ENCODE results near the gene NOL3. TPM values are rescaled to one million over a fixed set of nuclear protein-coding genes. Genes with fewer than 3 reads are reported as not detected.

Gene NOL3
- total and polyA plus RNA-seq, 8 donors: 11.4 to 492 (median 35.3) TPM

GRCh38 chr16:67188323-67188722 lies 18.0 kb downstream of the NOL3 start:
- Histone ChIP-seq H3K36me3 (peaks cover 0 to 3% (median 1%) of the 10 kb centered on the region in 4 donors), H3K9me3 (no peaks in the 10 kb centered on the region), H3K4me3 (no peak overlapping the region), H3K4me1 (peaks cover 36 to 46% (median 37%) of the 10 kb centered on the region in 4 donors), H3K27me3 (peaks cover 0 to 4% (median 0%) of the 10 kb centered on the region in 3 donors), H3K27ac (no peak overlapping the region)
- intact Hi-C loops (cut with DNase I; ENCODE audit: low total_unique reads): no loop called here
- 72 to 90% (median 82%) methylated on average over 3 to 4 of the region's 4 CpGs for WGBS, 5 donors
- TF ChIP-seq CTCF (IDR thresholded peaks at IDR 0.05) (no peak), EP300 (IDR thresholded peaks at IDR 0.05) (no peak), POLR2A (IDR thresholded peaks at IDR 0.05) (no peak), POLR2AphosphoS5 (IDR thresholded peaks at IDR 0.05) (no peak)
- no peak for DNase-seq

GRCh38 chr16:67188798-67189197 lies 18.5 kb downstream of the NOL3 start:
- Histone ChIP-seq H3K4me3 (no peak overlapping the region), H3K9me3 (no peaks in the 10 kb centered on the region), H3K27me3 (peaks cover 0 to 4% (median 0%) of the 10 kb centered on the region in 3 donors), H3K36me3 (peaks cover 0 to 8% (median 4%) of the 10 kb centered on the region in 4 donors), H3K4me1 (peaks cover 40 to 50% (median 41%) of the 10 kb centered on the region in 4 donors), H3K27ac (no peak overlapping the region)
- TF ChIP-seq POLR2A (IDR thresholded peaks at IDR 0.05): no peak
- no peak for TF ChIP-seq POLR2AphosphoS5 (IDR thresholded peaks at IDR 0.05)
- TF ChIP-seq EP300 (IDR thresholded peaks at IDR 0.05): no peak
- TF ChIP-seq CTCF (IDR thresholded peaks at IDR 0.05): no peak
- WGBS, 5 donors: 75 to 95% (median 92%) methylated on average over 5 to 15 of the region's 15 CpGs
- intact Hi-C loops (cut with DNase I; ENCODE audit: low total_unique reads): no loop called here
- no peak for DNase-seq

GRCh38 chr16:67190041-67190440 lies 19.7 kb downstream of the NOL3 start, which contains the start of gene EXOC3L1:
TSS of gene EXOC3L1 (minus strand) at chr16:67190136. CDS start at chr16:67189676, 460 bp downstream.
- DNase-seq: no peak
- peak within 1 kb of the TSS in 1 of 4 donors; percentile 6 for H3K4me3 ChIP-seq
- TF ChIP-seq POLR2AphosphoS5 (IDR thresholded peaks at IDR 0.05) (no peak), EP300 (IDR thresholded peaks at IDR 0.05) (no peak), POLR2A (IDR thresholded peaks at IDR 0.05) (no peak), CTCF (IDR thresholded peaks at IDR 0.05) (no peak)
- no peaks in the 10 kb centered on the region for H3K9me3 ChIP-seq
- intact Hi-C loops (cut with DNase I; ENCODE audit: low total_unique reads): no loop called here
- peaks cover 32 to 52% (median 40%) of the 10 kb centered on the region in 4 donors for H3K4me1 ChIP-seq
- peaks cover 0 to under 1% (median 0%) of the 10 kb centered on the region in 3 donors for H3K27me3 ChIP-seq
- peaks cover 11 to 20% (median 17%) of the 10 kb centered on the region in 4 donors for H3K36me3 ChIP-seq
- no peak within 1 kb of the TSS for H3K27ac ChIP-seq
- 37 to 46% (median 41%) methylated on average over 6 of the region's 6 CpGs for WGBS, 5 donors

GRCh38 chr16:67190448-67191399 lies 20.4 kb downstream of the NOL3 start:
- Histone ChIP-seq H3K27me3 (no peaks in the 10 kb centered on the region), H3K36me3 (peaks cover 18 to 27% (median 24%) of the 10 kb centered on the region in 4 donors), H3K4me1 (peaks cover 25 to 52% (median 33%) of the 10 kb centered on the region in 4 donors), H3K4me3 (no peak overlapping the region), H3K9me3 (no peaks in the 10 kb centered on the region), H3K27ac (no peak overlapping the region)
- 70 to 75% (median 71%) methylated on average over 13 of the region's 13 CpGs for WGBS, 5 donors
- intact Hi-C loops (cut with DNase I; ENCODE audit: low total_unique reads): no loop called here
- no peak for DNase-seq
- no peak for TF ChIP-seq CTCF (IDR thresholded peaks at IDR 0.05)
